ENCODE data around the gene ZNF326.
A peak's percentile ranks its signal among the peaks of the same experiment; 100 is the strongest.

Gene ZNF326, protein sequence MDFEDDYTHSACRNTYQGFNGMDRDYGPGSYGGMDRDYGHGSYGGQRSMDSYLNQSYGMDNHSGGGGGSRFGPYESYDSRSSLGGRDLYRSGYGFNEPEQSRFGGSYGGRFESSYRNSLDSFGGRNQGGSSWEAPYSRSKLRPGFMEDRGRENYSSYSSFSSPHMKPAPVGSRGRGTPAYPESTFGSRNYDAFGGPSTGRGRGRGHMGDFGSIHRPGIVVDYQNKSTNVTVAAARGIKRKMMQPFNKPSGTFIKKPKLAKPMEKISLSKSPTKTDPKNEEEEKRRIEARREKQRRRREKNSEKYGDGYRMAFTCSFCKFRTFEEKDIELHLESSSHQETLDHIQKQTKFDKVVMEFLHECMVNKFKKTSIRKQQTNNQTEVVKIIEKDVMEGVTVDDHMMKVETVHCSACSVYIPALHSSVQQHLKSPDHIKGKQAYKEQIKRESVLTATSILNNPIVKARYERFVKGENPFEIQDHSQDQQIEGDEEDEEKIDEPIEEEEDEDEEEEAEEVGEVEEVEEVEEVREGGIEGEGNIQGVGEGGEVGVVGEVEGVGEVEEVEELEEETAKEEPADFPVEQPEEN

DNA sequence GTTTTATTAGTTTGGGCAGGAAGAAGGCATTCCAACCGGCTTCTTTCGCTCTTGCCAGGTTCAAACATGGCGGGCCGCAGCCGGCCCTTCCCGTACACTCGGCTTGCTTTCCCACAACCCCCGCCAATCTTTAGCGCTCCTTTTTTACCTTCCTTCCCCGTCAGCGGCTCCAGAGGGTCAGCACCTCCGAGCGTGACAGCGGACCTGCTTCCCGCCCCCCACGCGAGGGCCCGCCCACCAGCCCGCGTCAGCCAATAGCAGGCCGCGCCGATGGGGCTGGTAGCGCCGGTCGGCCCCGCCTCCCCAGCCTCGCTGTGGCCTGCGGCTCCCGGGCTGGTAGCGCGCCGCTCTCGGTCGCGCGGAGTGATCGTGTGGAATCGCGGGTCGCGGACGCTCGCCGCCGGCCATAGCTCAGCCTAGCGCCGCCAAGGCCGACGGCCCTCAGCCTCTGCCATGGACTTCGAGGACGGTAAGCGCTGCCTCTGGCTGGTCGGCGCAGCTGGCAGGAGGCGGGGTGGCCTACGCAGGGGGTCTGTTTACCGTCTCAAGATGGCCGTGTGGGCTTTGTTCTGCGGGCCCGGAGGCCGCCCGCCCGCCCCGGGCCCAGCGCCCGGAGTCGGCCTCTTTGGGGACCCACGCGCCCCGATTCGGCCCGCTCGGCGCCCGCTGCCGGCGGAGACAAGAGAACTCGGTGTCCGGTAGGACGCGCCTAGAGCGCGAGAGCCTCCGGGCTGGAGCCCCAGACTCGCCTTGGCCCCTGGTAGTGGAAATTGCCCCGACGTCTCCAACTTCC is at the start of gene ZNF326:
Gene ZNF326, plus strand, starts transcription at position 306 of the 793 bp plus-strand sequence. Its CDS starts 148 bp downstream, at position 454.
- DNase-seq = peak; percentile 94

GRCh38 chr1:89945852-89946476 is 48.9 kb upstream of the ZNF326 start:
- no peak for DNase-seq

- DNase-seq = no peak
These were observed 48.4 kb upstream of the ZNF326 start for GRCh38 chr1:89946532-89946931.

GRCh38 chr1:89948722-89949345 is 46.1 kb upstream of the ZNF326 start:
- no peak for DNase-seq

DNA sequence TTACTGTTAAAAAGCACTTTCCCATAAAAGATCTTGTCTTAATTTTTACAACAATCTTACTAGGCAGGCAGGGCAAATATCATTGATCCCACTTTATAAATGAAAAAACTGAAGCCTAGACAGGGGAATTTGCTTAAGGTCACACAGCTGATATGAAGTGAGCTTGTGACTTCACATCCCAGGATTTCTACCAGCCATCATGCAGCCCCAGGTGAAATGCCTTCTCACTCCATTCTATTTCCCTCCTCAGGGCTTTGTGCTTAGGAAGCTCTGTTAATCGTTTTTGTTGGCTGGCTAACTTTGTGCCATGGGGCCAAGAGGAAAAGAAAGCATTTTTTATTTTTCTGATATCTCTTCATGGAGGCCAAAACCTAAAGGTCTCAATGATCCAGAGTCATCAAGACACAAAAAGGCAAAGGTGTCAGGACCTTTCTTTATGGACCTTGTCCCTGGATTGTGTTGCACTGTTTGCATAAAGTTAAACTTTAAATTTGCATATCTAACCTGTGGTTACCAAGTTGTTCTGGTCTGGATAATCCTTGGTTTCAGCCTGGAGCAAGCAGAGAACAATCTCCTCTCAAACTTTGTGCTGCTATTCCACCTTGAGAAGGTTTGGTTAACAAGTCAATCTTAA is 44.8 kb upstream of the ZNF326 start:
- DNase-seq = no peak

GRCh38 chr1:89950703-89951102 is 44.2 kb upstream of the ZNF326 start:
- no peak for DNase-seq

DNA sequence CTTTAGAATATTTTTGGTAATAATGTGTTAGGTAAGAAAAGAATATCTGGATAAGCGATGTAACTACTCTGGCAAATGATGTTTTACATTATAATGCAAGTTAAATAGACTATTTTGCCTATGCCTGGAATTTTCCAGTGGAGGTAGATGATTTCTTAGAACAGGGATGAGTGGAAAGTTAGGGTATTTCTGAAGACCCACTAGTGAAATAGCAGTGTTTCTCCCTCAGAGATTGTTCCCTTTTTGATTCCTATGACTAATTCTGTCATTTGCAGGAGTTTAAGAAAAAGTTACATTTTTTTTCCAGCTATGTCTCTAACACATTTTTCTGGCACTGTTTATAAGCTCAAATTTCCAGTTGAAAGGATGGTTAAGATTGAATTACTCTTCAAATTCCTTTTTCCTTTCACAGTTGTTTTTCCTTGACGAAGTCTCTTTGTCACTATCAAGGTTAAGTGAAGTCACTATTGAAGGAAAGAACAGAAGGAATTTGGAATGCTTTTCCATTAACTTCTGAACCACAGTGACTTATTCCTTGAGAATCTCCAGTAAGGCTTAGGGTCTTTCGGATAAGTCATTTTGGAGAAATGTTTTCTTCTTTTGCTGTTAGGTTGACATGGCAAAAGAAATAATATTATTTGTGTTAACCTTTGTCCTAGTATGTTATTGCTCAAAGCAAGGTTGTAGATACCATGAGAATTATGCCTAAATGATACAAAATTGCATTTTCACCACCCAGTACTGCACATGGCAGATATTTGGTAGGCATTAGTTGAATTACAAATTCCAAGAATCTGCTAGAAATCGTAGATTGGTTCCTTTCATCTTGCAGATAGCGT is 42.9 kb upstream of the ZNF326 start:
- DNase-seq = no peak

GRCh38 chr1:89952605-89953130 is 42.2 kb upstream of the ZNF326 start:
- no peak for DNase-seq

DNA sequence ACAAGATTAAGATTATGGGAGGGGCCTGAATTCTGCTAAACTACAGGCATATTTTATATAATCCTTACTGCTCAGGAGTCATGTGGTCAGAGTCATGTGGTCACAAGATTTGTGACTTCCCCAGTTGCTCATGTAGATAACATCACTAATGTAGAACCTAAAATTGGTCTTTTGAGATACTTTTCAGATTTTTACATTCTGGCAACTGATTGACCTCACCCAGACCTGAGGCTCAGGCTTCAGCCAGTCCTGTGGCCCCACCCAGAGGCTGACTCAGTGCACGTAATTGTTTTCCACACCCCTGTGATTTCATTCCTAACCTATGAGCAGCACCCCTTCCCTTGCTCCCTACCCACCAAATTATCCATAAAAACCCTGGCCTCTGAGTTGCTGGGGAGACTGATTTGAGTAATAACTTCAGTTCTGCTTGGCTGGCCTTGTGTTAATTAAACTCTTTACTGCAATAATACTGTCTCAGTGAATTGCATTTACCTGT is 41.7 kb upstream of the ZNF326 start:
- peak; percentile 33 for DNase-seq

DNA sequence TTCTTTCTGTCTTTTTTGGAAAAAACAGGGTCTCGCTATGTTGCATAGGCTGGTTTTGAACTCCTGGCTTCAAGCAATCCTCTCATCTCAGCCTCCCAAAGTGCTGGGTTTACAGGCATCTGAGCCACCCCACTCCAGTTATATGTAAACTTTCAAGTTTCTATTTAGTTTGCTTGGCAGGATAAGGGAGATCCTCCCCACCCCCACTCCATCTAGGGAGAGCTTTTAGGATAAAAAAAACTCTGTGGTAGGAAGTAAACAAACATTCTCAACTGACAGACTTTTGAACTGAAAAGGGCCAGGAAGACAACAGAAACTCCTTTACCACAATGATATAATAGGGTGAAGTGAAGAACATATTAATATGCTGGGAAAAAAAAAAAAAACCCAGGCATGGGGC is 41.0 kb upstream of the ZNF326 start:
- DNase-seq = no peak

- DNase-seq = no peak
These were observed 40.5 kb upstream of the ZNF326 start for GRCh38 chr1:89954401-89954800.

- no peak for DNase-seq
These were observed 39.4 kb upstream of the ZNF326 start for GRCh38 chr1:89955311-89956205.

DNA sequence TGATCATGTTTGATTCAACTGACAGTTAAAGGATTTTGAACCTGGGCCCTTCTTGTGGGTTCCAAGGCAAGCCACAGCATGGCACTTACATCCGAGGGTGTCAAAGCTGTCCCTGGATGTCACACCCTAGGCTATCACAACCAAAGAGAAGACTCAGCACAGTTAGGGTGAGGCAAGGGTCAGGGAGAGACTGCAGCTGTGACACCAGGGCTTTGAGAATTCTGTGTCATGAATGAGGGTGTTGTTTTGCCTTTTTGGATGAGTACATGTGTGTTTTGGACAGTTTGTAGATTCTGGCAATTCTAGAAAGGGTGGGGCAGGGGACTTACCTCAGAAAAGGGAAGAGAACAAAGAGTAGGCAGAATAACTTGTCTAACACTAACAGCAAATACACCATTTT is 37.8 kb upstream of the ZNF326 start:
- DNase-seq = peak; percentile 12

- no peak for DNase-seq
These were observed 35.9 kb upstream of the ZNF326 start for GRCh38 chr1:89958851-89959654.

- DNase-seq = no peak
These were observed 35.2 kb upstream of the ZNF326 start for GRCh38 chr1:89959719-89960118.

GRCh38 chr1:89962024-89962741 is 32.7 kb upstream of the ZNF326 start:
- DNase-seq = no peak

GRCh38 chr1:89962742-89963075 is 32.2 kb upstream of the ZNF326 start:
- no peak for DNase-seq

DNA sequence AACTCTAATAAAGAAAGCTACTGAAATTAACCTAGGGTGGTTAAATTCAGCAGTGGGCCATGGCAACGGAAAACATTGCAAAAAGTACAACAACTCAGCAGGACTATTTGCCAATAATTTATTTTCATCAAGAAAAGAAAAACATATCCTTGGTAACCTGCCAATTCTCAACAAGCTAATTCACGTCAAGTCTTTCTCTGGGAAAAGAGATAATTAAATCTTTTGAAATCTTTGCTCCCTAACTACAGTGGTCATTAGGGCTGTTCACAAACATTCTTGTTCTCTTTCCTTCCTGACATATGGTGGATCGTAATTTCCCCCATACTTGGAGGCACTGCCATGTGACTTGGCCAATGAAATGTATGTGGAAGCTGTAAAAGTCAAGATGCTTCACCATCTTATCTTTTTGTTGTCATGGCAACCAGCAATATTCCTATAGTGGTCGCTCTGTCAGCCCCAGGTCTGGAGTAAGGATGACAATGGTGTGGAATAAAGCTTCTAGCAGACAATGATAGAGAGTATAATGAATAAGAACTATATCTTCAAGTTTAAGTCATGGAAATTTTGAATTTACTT is 29.6 kb upstream of the ZNF326 start:
- DNase-seq = no peak

All from CD4-positive, alpha-beta T cell treated with Interleukin-17A for 1 hour (primary cell).